OCI-M2 (cell line): ENCODE results near the gene MERTK.
A peak's percentile ranks its signal among the peaks of the same experiment; 100 is the strongest.
"Not testable (repeated sequence)": the region's sequence is repeated elsewhere in the genome, so short reads cannot be mapped to it uniquely, and the experiment has no call there.

Source experiments
- DNase-seq: peaks from one replicate; lab custom pipeline; 2025; ENCODE audit not compliant: unreplicated experiment; lab: John Stamatoyannopoulos, UW

MERTK gene

DNA sequence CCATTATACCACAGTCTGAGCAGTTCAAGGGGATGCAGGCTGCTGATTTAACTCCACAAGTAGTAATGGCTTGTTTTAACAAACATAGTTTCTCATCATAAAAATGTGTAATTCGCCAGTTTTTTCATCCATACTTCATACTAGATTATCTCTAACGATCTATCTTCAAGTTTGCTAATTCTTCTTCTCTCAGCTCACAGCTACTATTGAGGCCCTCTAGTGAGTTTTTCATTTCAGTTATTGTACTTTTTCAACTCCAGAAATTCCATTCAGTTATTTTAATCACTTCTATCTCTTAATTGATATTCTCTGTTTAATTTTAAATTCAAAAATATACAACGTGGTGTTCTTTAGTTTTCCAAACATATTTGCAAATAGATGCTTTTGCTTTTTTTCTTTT lies 136.5 kb downstream of the MERTK start:
- DNase-seq = no peak

DNA sequence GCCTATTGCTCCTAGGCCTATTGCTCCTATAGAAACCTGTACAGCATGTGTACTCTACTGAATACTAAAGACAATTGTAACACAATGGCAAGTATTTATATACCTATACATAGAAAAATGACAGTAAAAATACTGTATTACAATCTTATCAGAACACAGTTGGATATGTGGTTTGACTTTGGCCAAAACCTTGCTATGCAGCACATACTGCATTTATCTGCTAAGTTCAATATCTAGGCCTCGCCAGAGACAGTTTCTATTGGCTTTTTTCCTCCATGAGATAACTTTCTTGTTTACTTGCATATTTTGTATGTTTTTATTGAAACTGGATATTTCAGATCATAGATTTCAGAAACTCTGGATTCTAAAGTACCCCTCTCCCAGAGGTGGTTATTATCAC lies 137.4 kb downstream of the MERTK start:
- DNase-seq = peak; percentile 14

DNA sequence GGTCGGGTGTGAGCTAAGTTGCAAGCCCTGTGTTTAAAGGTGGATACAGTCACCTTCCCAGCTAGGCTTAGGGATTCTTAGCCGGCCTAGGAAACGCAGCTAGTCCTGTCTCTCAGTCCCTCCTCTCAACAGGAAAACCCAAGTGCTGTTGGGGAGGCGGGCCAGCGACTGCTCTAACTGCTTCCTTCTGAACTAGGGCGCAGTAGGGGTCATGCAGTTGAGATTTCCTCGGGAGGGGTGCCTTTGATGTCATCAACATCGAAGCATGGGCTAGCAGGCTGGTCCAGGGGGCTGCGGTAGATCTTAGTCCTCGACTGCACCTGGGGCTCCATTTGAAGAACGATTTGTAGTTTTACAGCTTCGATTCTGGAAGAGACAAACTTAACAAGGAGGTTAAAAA lies 141.1 kb downstream of the MERTK start:
- not testable (repeated sequence) for DNase-seq

DNA sequence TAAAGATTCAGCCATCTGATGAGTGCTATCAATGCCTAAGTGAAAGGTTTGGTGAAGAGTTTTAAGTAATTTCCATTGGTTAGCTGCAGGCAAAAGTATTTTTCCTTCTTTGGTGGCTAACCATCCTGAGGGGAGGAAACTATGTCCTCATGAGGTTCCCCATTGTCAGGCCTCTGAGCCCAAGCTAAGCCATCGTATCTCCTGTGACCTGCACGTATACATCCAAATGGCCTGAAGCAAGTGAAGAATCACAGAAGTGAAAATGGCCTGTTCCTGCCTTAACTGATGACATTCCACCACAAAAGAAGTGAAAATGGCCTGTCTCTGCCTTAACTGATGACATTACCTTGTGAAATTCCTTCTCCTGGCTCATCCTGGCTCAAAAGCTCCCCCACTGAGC lies 141.7 kb downstream of the MERTK start:
- not testable (repeated sequence) for DNase-seq

DNA sequence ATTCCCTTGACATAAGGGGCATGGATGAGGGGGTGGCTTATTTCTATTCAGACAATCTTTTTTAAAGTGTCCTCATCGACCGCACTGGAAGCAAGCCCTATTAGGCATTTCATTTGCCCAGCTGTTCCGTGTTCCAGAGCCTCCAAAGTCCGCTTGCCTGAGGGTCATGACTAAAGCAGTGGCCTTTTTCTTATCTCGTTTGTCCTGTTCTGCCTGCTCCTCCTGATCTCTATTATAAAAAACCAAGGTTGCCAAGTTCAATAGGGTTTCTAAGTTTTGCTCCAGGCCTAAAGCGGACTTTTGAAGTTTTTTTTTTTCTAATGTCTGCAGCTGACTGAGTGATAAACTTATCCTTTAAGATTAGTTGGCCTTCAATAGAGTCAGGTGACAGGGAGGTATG lies 143.1 kb downstream of the MERTK start:
- DNase-seq = not testable (repeated sequence)

DNA sequence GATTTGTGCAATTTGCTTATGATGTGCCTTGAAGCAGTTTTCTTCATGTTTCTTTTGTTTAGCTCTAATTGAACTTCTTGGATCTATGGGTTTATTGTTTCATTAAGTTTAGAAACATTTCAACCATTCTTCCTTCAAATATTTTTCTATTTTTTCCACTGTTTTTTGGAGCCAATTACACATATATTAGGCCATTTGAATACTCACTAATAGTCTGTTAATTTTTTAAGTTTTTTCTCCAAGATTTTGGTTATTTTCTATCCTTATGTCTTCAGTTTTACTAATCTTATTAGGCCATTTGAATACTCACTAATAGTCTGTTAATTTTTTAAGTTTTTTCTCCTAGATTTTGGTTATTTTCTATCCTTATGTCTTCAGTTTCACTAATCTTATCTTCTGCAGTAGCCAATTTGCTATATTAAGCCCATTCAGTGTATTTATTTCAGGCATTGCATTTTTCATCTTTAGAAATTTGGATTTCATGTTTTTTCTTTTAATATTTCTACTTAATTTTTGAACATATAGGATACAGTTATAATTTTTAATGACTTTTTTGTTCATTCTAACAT lies 147.1 kb downstream of the MERTK start:
- no peak for DNase-seq

DNA sequence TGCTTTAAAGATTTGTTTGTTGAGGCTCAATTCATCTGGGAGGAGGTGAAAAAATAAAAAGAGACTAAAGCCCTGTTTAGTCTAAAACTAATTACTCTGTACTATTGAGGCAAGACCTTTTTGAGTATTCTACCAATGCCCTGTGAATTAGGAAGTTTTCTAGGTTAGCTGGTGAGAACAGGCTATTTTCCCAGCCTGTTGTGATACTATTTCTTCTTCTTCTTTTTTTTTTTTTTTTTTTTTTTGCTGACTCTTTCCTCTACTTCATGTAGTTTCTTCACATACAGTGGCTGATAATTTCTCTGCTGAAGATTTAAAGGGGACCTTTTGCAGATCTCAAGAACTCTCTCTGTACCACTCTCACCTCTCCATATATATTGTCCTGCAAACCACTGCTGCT lies 147.8 kb downstream of the MERTK start:
- DNase-seq = no peak

DNA sequence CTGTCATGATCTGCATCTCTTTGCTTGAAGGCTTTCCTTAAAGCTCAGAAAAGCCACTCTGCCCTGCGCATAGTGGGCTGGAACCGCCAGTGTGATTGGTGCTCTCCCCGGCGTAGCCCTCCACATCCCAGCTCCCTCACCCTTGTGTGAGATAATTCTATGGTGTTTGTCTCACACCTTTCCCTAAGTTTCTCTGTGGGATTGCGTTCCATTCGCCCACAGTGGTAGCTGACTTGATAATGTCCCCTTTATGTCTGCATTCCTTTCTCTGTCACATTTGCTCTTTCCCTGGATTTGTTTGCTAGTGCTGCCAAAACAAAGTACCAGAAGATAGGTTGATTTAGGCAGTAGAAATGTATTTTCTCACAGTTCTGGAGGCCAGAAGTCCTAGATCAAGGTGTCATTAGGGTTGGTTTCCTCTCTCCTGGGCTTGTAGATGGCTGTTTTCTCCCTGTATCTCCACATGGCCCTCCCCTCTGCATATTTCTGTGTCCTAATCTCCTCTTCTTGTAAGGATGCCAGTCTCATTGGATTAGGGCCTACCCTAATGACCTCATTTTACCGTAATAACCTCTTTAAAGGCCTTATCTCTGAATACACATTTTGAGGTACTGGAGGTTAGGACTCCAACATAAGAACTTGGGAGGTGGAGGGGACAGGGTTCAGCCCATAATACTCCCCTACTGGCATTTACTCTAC lies 149.3 kb downstream of the MERTK start:
- no peak for DNase-seq

DNA sequence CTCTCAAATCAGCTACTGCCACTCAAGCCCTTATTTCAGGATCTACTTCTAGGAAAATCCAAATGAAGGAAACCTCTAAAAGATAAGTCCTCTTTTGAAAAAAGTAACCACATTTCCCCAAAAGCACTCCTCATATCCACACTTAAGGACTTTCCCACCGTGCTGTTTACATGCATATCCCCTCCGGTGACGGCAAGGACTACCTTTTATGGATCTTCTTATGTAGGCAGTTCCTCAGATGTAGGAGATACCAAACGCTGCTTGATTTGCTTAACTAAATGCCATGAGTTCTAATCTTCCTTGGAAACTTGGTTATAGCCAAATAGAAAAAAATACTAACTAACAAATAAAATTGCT lies 149.8 kb downstream of the MERTK start:
- no peak for DNase-seq

DNA sequence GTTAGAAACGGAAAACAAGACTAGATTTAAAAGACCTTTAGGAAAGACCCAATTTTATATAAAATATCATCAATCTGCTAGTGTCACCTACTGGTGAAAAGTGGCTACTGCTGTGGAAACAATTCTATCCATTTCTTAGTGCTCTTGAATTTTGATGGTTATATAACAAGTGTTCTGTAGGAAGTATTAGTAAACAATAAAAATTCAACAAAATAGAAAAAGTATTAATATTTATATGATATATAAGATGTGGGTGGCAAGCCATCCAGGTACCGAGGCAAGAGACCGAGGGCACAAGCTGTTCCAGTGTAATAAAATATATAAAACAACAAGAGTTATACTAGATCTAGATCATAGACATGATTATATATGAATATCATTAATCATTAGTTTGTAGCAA lies 150.5 kb downstream of the MERTK start:
- DNase-seq = no peak

DNA sequence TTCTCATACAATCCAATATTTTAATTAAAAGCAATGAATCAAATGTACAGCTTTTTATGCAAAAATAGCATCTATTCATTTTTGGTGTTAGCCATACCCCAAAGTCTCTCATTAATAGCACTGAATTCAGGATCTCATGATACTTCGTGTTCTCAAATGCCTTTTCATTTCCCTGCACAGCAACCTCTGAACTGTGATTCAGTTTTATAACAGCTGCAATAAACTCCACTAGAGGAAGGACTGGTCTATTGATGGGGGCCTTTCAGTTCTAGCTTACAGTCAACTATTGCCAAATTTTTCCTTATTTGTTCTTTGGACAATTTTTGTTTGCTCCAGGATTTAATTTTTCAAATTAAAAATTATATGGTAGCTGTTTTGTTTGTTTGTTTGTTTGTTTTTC lies 151.9 kb downstream of the MERTK start:
- no peak for DNase-seq

DNA sequence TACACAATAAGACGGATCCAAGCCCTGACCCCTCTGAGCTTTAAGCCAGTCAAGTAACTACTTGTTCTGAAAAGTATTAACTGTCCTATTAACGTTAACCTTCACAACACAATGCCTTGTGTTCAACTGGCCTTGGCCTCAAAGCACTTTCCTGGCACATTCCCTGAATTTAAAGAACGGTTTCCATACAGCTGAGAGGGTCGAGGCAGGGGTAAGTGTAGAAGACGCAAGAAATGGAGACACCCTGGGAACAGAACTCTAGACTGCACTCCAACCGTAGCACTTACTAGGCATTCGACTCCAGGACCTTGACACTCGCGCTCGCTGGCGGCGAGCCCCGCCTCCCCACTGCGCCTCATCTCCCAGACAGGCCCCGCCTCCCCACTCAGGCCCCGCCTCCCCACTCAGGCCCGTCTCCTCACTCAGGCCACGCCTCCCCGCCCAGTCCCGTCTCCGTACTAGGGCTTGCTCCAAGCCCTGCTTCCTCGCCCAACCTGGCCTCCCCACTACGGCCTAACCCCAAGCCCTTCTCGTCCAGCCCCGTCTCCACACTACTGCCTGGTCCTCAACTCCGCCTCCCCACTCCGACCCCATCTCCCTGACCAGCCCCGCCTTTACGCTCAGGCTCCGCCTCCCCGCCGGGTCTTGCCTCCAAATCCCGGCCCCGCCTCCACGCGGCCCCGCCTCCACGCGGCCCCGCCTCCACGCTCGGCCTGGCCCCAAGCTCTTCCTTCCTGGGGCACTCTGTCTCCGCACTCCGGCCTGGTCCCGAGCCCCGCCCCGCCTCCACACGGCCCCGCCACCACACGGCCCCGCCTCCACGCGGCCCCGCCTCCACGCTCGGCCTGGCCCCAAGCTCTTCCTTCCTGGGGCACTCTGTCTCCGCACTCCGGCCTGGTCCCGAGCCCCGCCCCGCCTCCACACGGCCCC lies 155.8 kb downstream of the MERTK start:
- peak; percentile 63 for DNase-seq

DNA sequence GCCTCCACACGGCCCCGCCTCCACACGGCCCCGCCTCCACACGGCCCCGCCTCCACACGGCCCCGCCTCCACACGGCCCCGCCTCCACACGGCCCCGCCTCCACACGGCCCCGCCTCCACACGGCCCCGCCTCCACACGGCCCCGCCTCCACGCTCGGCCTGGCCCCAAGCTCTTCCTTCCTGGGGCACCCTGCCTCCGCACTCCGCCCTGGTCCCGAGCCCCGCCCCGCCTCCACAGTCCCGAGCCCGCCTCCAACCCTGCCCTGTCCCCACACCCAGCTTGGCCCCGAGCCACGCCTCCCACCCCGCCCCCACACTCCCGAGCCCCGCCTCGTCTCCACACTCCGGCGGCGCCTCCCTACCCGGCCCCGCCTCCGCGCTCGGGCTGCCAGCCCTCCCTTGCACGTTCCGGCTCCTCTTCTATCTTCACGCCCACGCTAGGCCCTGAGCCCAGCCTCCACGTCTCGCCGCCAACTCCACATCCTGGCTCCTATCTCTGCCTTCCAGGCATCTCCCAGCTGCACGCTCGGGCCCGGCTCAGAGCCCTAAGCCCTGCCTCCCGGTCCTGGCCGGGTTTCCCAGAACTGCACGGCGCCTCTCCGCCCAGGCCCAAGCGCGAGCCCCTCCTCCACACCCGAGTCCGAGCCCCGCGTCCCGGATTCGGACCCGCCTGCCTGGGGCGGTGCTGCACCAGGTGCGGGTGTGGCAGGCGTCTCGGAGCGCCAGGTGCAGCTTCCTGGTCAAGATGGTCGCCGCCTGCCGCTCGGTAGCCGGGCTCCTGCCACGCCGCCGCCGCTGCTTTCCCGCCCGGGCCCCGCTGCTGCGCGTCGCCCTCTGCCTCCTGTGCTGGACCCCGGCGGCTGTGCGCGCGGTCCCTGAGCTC lies 156.7 kb downstream of the MERTK start, which contains the start of gene TMEM87B:
TSS of gene TMEM87B (plus strand) at position 423 of the 883 bp plus-strand sequence. CDS start at position 746, 323 bp downstream.
- DNase-seq = peak; percentile 51

DNA sequence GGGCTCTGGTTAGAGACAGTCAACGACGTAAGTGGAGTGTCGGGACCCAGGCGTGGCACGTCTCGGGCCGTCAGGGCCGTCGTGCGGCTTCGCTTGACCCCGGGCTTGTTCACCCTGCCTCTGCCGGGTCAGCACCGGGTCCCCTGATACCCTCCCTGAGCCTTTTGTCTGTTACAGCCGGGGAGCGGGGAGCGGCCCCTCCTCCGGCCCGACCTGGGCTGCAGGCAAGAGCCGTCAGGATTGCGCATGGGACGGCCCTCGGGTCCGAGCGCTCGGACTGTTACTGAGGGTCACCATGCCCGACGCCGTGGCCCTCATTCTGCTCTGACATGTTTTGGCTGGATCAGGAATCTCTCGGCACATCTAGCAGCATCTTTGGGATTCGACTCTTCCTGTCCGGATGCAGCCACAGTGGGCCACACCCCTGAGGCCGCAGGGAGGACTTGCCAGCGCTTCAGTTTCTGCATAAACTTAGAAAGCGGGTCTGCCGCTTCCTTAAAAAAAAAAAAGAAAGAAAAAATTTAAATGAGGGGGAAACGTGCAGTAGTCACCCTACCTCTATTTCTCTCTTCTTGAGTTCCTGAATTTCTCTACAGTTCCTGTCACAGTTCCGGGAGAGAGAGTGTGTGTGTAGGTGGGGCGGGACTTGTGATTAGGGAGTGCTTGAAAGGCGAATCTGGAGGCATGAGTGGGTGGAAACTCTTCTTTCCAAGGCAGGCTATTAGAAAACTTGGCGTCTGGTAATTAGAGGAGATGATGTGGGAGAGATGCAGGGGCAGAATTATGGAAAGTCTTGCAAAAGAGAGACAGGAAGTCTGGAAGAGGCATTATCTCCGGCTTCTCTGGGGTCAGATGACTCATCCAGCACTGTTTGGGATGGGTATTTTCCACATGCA lies 157.6 kb downstream of the MERTK start:
- DNase-seq = peak; percentile 10

DNA sequence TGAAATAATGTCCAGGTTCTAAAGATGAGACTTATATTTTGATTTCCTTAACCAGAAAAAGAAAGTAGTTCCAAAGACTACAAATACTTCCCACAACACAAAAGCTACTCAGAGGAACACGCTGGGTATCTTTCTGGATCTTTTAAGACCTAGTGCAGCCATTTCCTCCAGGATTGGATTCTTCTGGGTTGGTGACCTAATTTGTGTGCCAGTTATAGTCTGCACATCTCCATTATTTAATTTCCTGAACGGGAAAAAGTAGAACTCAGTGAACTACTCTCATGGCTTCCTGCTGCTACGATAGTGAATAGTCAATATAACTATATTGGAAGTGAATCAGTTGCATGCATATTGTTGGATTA lies 158.2 kb downstream of the MERTK start:
- DNase-seq = no peak

DNA sequence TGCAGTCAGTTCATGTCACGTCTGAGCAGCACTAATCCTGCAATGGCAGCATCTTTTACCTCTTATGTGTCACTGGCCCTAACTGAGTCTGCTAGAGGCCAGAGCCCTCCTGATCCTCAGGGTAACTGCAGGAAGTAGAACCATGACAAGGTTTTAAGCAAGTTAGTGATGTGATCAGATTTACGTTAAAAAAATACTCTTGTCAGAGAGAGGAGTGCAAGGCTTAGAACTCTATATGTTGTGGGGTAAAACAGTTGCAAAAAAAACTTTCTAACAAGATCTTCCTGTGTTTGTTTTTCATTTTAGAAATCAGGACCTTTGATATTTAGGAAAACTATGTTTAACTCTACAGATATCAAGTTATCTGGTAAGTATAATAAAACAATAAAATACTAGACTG lies 161.3 kb downstream of the MERTK start:
- no peak for DNase-seq

DNA sequence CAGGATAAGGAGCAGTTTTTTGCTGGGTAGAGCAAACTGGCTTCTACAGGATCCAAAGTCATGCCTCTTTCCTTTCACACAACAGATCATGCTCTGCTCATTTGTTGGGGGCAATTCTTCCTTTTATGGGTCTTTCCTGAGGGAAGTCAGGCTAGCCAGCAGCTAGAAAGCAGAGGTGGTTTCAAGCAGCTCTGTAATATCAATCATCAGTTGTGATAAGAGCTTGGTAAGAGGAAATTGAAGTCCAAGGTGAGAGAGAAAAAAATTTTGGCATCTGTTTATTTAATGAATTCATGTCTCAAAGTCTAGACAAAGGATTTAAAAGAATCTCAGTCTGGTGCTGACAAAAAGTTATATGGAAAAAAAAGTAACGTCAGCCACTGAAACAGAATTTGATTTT lies 162.9 kb downstream of the MERTK start:
- no peak for DNase-seq

DNA sequence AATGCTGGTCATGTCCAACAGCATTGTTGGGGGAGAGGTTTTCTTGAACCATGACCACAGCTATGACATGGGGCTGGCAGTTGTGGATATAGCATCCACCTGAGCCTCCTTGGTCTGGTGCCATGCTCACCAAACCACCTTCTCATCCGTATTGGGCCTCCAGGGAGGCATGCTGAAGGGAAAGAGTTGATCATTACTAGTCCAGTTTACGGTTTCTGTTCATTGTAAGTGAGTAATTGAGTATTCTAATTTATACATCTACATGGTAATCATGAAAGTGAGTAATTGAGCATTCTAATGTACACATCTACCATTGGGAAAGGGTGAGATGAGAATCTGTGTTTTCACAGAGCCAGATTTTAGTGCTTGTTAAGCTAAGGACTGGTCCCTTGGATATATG lies 163.4 kb downstream of the MERTK start:
- no peak for DNase-seq

DNA sequence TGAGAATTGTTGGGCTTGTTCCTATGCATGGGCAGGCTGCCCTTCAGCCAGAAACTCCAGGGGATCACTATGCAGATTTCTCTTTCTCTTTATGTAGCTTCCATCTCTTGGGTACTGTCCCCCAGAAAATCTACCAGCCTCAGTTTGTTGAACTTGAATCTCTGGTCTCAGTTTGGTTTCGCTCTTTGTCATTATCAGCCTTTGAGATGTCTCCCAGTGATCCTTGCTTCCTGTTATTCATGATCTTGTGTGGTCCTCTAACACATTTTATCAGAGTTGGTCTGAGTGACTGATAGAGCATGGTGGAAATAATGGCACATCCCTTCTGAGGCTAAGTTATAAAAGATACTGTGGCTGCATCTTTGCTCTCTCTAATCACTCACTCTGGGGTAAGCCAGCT lies 164.5 kb downstream of the MERTK start:
- DNase-seq = no peak

DNA sequence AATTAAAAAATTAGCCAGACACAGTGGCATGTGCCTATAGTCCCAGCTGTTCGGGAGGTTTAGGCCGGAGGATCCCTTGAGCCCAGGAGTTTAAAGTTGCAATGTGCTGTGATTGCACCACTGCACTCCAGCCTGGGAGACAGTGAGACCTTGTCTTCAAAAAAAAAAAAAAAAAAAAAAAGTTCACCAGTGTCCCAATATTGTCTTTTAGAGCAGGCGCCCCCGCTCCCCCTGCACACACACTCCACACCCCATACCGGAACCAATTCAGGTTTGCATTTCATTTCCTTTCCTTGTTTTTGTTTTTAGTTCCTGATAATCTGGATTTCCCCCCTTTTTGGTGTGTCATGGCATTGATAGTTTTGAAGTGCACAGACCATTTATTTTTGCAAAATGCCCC lies 167.1 kb downstream of the MERTK start:
- DNase-seq = no peak
